HG02642 (cell line): Measurements from ENCODE around the gene RHBDD2.
"Not testable (repeated sequence)": the region's sequence is repeated elsewhere in the genome, so short reads cannot be mapped to it uniquely, and the experiment has no call there.

ENCODE experiments used
- ATAC-seq: cut with Tn5 transposase; IDR thresholded peaks from one replicate; pipeline ENCODE4 v1.9.1; 2021; ENCODE audit warnings: mild to moderate bottlenecking; ENCODE audit not compliant: unreplicated experiment, poor library complexity

Gene RHBDD2

DNA sequence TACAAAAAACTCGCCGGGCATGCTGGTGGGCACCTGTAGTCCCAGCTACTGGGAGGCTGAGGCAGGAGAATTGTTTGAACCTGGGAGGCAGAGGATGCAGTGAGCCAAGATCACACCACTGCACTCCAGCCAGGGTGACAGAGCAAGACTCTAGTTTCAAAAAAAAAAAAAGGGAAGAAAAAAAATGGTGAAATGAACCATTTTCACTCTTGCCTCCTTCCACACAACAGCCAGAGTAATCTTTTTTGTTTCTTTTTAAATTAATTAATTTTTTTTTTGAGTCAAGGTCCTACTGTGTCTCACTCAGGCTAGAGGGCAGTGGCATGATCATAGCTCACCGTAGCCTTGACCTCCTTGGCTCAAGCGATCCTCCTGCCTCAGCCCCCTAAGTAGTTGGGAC lies 14.6 kb upstream of the RHBDD2 start:
- ATAC-seq = not testable (repeated sequence)

DNA sequence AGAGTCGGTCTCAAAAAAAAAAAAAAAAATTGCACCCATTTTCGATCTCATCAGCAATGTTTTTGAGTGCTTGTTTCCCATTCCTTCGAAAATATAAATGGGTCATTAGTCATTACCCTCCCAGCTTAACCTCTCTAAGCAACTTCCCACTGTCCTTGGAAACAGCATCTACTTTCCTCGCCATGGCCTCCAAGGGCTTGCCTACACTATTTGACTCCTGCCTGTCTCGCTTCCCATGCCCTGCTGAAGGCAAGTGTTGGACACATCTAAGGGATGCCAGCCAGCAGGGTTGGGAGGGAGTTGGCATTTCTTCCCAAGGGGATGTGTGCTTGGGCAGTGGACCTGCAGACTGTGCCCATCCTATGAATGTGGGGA lies 12.7 kb upstream of the RHBDD2 start:
- ATAC-seq = peak; percentile 9

DNA sequence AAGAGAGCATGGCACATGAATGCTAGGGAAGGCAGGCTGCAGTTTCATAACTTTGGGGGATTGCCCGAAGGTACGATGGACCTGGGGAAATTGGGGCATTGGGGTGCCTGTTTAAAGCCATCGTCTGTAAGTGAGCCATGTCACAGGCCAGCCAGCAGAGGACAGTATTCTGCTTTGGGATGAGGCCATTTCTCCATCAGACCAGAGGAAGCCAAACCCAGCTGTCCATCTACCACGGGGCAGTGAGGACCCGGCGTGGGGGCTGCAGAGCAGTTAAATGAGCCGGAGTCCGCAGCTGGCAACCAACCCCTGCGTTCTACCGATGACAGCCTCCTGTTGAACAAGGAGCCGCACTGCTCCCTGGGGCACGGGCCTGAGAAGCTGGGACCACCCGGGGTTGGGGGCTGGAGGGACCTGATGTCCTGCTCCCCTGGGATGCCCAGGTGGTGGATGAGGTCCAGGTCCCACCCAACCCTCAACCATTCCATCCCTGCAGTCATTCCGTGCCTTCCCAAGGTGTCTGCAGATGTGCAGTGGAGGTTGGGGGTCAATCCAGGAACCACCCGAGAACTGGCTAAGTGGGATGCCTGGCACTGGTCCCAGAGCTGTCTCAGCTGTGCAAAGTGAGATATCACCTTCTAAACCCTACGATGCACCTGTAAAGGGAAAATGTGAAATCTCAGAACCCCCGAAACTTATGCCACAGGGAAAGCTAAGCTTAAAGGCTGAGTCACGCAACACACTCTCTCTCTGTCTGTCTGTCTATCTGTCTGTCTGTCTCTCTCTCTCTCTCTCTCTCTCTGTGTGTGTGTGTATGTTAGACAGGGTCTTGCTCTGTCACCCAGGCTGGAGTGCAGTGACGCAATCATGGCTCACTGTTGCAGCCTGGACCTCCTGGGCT lies 12.1 kb upstream of the RHBDD2 start:
- peak; percentile 57 for ATAC-seq

DNA sequence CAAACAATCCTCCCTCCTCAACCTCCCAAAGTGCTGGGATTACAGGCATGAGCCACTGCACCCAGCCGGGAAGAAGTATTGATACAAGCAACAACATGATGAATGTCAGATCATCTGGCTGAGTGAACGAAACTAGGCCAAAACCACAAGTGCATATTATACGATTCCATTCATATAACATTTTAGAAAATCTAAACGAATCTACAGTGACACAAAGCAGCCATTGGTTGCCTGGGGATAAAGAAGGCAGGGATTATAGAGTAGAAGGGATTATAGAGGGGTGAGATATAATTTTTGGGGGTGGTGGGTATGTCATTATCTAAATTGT lies 11.5 kb upstream of the RHBDD2 start:
- no peak for ATAC-seq

DNA sequence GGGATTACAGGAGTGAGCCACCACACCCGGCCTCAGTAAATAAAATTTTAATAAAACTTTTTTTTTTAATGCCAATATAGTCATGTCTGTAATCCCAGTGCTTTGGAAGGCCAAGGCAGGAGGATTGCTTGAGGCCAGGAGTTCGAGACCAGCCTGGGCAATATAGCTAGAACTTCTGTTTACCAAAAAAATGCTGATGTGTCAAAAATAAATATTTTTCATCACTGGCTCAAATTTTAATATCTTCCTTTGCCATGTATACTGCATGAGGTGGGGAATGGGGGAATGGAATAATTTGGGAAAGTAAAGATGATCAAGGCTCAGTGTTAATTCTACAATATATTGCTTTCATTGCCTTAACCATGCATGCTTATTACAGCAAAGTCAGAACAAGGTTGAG lies 10.7 kb upstream of the RHBDD2 start:
- ATAC-seq = no peak

DNA sequence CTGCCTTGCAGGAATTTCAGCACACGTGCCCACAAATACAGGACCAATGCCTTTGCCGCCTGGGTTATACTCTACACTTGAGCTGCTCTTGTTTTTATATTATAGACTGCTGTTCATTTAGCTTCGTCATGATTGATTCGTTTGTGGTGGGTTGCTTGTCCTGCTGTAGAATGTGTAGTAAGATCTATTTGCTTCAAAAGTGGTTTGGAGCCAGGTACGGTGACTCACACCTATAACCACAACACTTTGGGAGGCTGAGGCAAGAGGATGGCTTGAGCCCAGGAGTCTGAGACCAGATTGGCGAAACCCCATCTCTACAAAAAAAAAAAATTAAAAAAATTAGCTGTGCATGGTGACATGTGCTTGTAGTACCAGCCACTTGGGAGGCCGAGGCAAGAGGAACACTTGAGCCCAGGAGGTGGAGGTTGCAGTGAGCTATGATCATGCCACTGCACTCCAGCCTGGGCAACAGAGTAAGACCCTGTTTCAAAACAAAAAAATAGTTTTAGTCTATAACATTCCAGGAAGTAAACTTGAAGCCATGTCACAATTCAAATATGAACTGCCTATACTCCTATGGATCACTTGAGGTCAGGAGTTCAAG lies 9.0 kb upstream of the RHBDD2 start:
- no peak for ATAC-seq

DNA sequence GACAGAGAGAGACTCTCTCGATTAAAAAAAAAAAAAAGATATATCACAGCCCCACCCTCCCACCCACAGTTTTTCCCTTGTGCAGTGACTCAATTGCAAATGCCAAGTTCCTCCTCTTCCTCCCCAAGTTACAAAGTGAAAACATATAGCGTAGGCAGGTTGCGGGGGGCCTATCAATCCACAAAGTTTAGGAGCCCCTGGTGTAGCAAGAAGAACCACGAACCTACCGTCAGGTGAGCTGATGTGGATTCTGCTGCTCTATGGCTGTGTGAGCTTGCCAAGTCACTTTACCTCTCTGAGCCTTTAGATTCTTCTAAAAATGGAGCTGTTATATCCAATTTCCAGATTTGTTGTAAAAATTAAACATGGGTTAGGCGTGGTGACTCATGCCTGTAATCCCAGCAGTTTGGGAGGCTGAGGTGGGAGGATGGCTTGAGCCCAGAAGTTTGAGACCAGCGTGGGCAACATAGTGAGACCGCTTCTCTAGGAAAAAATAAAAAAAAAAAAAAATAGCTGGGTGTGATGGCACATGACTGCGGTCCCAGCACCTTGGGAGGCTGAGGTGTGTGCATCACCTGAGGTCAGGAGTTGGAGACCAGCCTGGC lies 8.2 kb upstream of the RHBDD2 start:
- no peak for ATAC-seq

DNA sequence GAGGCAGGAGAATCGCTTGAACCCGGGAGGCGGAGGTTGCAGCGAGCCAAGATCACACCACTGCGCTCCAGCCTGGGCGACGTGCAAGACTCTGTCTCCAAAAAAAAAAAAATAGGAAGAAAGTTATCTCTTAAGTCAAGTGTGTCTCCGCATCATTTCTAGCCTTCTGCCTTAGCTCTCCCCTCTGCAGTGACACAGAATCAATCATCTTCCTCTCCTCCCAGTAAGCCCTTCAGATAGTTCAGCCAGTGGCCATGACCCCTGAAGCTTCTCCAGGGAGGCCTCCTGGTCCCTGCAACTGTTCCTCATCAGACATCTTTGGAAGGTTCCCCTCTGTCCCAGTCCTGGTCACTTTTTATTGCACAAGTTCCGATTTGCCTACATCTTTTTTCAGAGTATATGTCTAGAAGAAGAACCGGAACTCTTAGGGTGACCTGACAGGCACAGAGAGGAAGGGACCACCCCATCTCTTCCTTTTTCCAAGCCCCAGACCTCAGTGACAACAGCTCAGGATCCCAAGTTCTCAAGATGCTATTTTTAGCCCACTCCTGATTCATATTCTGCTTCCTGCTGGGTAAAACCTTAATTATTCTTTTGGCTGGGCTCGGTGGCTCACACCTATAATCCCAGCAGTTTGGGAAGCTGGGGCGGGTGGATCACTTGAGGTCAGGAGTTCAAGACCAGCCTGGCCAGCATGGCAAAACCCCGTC lies 6.6 kb upstream of the RHBDD2 start:
- no peak for ATAC-seq

DNA sequence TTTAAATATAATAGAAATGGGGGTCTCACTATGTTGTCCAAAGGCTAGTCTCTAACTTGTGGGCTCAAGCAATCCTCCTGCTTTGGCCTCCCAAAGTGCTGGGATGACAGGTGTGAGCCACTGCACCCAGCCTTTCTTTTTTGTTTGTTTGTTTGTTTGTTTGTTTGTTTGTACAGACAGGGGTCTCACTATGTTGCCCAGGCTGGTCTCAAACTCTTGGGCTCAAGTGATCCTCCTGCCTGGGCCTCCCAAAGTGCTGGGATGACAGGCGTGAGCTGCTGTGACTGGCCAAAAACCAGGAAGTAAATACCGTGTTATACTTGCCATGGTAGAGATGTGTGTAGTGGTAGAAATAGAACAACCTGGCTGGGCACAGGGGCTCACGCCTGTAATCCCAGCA lies 4.7 kb upstream of the RHBDD2 start:
- ATAC-seq = not testable (repeated sequence)

DNA sequence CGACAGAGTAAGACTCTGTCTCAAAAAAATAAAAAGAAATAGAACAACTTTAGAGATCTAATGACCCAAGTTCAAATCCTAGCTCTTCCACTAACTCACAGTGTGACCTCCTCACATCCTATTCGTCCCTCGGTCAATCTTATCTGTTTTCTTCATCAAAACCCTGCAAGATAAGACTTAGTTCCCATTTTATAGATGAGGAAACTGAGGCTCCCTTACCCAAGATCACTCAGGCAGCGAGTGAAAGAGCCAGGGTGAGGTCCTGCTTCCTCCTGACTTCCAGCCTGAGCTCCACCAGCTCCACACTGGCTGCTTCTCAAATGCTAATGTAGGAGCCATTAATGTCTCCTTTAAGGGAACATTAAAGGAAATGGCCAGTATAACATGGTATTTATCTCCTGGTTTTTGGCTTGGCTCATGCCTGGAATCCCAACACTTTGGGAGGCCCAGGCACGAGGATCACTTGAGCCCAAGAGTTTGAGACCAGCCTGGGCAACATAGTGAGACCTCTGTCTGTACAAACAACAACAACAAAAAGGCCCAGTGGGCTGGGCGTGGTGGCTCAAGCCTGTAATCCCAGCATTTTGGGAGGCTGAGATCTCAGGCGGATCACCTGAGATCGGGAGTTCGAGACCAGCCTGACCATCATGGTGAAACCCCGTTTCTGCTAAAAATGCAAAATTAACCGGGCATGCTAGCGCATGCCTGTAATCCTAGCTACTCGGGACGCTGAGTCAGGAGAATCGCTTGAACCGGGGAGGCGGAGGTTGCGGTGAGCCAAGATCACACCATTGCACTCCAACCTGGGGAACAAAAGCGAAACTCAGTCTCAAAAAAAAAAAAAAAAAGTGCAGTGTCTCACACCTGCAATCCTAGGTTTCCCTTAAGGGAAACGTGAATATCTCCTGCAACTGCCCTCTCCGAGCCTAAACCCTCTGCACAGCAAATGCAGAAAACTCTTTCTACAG lies 3.4 kb upstream of the RHBDD2 start:
- ATAC-seq = no peak

DNA sequence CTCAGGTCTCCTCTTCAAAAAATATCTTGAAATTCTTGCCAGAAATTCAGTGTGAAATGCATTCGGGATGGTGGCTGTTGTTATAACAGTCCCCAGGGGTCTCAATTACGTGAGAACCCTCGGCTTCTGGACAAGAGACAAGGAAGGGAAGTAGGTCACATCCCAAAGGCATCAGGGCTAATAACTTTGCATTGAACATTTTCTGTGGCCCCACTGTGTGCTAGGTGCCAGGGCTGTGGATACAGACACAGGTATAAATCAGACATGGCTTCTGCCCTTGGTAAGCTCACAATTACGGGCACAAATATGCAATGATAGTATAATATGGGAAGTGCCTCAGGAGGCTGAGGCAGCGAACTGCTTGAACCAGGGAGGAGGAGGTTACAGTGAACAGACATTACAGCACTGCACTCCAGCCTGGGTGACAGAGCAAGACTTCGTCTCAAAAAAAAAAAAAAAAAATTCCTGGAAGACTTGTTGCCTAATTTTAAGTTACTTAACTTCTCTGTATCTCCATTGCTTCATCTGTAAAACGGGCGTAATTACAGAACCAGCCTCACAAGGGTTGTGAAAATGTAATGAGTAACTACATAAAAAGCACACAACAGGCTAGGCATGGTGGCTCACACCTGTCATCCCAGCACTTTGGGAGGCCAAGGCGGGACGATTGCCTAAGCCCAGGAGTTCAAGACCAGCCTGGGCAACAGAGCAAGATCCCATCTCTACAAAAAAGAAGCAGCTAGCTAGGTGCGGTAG lies 2.5 kb upstream of the RHBDD2 start:
- ATAC-seq = no peak

DNA sequence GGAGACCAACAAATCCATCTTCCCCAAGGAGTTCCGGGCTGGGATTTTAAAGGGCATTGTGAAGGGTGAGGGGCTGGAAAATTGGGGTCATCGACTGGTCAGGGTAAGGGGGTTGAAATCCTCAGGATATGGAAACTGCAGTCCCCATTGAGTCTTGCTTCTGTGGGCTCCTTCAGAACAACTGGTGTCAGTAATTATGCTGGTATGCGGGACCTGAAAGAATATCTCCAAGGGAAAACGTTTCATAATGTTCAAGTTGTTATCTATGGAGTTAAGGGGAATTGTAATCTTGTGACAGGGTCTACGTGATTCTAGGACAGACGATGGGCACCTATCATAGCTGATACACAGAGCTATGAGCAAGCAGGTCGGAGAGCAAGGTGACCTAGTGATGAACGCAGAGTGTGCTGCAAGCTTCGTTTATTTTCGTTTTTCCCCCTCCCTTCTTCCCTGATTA lies 494 bp upstream of the RHBDD2 start:
- peak; percentile 31 for ATAC-seq

DNA sequence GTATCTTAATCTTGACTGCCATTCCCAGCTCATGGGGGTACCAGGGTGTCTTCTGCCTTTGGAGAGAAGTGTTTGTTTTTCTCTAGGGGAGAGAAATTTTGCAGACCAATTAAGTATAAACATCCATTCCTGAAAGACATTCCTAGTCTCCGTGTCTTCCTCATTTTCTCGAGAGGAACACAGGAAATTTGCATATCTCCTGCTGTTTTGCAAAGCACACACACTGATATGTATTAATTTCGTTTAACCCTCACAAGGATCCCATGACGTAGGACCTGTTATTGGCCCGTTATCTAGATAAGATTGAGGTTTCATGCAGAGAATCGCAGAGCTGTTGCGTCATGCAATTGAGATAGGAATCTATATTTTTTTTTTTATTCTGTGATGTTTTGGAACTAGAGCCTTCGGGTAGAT lies 944 bp downstream of the RHBDD2 start:
- no peak for ATAC-seq

DNA sequence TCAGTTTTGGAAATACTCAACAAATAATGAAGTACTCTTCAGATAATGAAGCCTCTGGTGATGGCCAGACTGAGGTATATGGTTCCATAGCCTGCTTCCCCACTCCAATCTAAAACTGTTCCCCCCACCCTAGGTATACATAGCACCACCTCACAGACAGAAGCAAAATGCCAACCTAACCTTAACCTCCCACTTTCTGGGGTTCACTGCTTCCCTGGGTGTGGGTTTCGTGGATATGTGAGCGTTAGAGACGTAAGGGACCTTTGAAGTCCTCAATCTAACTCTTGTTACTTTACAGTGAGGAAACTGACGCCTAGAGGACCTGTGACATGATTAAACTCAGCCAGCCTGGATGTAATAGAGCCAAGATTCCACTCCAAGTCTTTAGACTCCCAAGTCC lies 1.4 kb downstream of the RHBDD2 start:
- ATAC-seq = no peak

DNA sequence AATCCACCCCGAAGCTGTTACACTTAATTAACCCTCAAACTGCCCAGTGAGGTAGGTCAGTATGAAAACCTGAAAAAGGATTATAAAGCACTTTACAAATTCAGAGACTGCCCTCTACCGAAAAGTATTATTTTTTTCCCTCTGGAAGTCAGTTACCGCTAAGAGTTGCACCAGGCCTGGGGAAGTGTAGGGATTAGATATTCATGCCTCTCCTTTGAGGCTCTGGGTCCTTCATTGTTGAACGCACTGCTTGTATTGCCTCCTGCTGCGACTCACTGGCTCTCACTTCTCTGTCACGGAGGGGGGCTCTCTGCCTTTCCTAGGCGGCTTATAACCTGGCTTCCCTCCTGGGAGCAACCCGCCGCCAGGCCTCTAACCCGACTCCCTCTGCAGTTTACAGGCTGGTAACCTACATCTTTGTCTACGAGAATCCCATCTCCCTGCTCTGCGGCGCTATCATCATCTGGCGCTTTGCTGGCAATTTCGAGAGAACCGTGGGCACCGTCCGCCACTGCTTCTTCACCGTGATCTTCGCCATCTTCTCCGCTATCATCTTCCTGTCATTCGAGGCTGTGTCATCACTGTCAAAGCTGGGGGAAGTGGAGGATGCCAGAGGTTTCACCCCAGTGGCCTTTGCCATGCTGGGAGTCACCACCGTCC lies 2.7 kb downstream of the RHBDD2 start:
- ATAC-seq = no peak

DNA sequence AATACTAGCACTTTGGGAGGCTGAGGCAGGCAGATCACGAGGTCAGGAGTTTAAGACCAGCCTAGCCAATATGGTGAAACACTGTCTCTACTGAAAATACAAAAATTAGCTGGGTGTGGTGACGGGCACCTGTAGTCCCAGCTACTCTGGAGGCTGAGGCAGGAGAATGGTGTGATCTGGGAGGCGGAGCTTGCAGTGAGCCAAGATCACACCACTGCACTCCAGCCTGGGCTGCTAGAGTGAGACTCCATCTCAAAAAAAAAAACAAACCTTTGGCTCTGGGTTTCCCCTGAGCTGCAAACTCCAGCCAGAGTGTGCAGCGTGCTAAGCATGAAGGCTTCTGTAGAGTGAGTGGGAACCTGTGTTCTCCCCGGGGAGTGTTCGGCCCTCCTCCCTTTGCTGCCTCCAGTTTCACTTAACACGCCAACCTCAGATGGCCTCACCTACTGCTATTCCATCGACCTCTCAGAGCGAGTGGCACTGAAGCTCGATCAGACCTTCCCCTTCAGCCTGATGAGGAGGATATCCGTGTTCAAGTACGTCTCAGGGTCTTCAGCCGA lies 4.5 kb downstream of the RHBDD2 start:
- not testable (repeated sequence) for ATAC-seq

DNA sequence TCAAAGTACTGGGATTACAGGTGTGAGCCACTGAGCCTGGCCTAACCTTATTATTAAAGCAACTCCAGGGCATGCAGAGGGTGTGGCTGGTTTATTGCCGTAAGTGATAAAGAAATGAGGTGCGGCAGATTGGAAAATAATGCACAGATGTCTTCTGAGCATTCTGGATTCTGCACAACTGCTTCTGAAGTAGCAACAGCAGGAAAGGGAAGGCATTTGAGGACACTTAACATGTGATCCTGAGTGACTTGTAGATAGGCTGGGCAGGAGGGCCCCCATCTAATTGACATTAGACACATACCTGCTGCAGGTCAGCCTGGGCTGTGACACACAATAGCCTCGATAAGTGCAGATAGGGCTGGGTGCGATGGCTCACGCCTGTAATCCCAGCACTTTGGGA lies 5.6 kb downstream of the RHBDD2 start:
- ATAC-seq = no peak

DNA sequence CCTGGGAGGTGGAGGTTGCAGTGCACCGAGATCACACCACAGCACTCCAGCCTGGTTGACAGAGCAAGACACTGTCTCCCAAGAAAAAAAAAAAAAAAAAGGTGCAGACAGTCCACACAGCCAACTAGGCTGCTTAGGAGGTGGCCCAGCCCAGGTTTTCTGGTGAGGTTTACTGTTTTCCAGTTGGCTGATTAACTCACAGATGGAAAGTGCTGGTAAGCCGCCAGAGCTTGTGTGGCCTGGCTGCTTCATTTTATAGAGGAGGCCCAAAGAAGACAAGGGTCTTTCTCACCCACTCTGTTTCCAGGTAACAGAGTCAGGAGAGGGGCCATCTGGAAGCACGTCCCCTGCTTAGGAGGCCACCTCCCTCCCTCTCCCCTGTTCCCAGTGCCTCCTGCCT lies 6.2 kb downstream of the RHBDD2 start:
- ATAC-seq = no peak
